GM23338 (cell line): ENCODE measurements around the gene CACNA2D1. TPM values are rescaled to one million over a fixed set of nuclear protein-coding genes. Genes with fewer than 3 reads are reported as not detected.

ENCODE experiments used
- CREB1 ChIP-seq: fragments of 250-450 bp; sonication (Bioruptor Pico); IDR thresholded peaks from 2 replicates; pipeline ENCODE4 v1.5.0; 2020; ENCODE audit warnings: low read depth, mild to moderate bottlenecking, moderate library complexity
- CTCF ChIP-seq, 2 experiments: fragments of 200-600 bp in 1 of 2; sonication (generic) in 1 of 2; conservative IDR thresholded peaks; 2 replicates each; pipeline versions ENCODE4 v1.5.1 to v1.6.1; 2016 to 2017; ENCODE audit warnings: antibody characterized with exemption in 2 of 2, low read depth in 2 of 2, mild to moderate bottlenecking in 2 of 2, moderate library complexity in 1 of 2
- ETS1 ChIP-seq: IDR thresholded peaks from 2 replicates; pipeline ENCODE4 v1.6.1; 2016; ENCODE audit warnings: antibody characterized with exemption
- REST ChIP-seq: IDR thresholded peaks from one replicate; pipeline ENCODE4 v1.6.1; 2018; ENCODE audit warnings: antibody characterized with exemption; ENCODE audit not compliant: unreplicated experiment
- ZNF114 ChIP-seq: fragments of 250-450 bp; sonication (Bioruptor Pico); IDR thresholded peaks from 2 replicates; pipeline ENCODE4 v1.5.0; 2020; ENCODE audit warnings: mild to moderate bottlenecking, moderate library complexity
- ZNF462 ChIP-seq: fragments of 250-450 bp; sonication (Bioruptor Pico); IDR thresholded peaks from 2 replicates; pipeline ENCODE4 v1.5.0; 2020; ENCODE audit warnings: mild to moderate bottlenecking, moderate library complexity
- polyA plus RNA-seq: library from polyadenylated mRNA; unstranded; fragments of >200 nt; fragmentation: Nextera tagmentation; extraction: Ambion mirVana; gene quantifications from 2 replicates; pipeline ENCODE4 v1.2.1, GENCODE V29; 2016
- total RNA-seq: library from RNA; depleted of rRNA; stranded (reverse); fragments of >200 nt; shearing (Covaris generic); gene quantifications from 2 replicates; pipeline ENCODE4 v1.2.3, GENCODE V29; 2014

The CACNA2D1 gene
- total and polyA plus RNA-seq, 2 experiments from 2014 or later = 7.0 to 20.4 TPM

- TF ChIP-seq ZNF462 (CRISPR knock-in tag) = no peak
- TF ChIP-seq CTCF (conservative IDR thresholded peaks at IDR 0.05; ENCODE audit: low read depth in 2 of 2) = no peak
- no peak for TF ChIP-seq ETS1
- TF ChIP-seq CREB1 (CRISPR knock-in tag) = no peak
- no peak for TF ChIP-seq REST
- TF ChIP-seq ZNF114 (CRISPR knock-in tag) = no peak
These were observed 258.1 kb downstream of the CACNA2D1 start (continued) for GRCh38 chr7:82185443-82185842.
